Bronchial epithelial cell (primary cell): ENCODE measurements around the gene FAM107B. TPM values are rescaled to one million over a fixed set of nuclear protein-coding genes. Genes with fewer than 3 reads are reported as not detected.

Experiments
- DNase-seq: peaks from one replicate; pipeline ENCODE4 v3.0.0-alpha.2; 2010; ENCODE audit warnings: low read depth
- FAIRE-seq: peaks from 2 replicates; lab custom pipeline; 2011; peaks lifted over from hg19 to GRCh38; lab: Jason Lieb, UNC
- H3K27me3 ChIP-seq: 2 replicates; pipeline ENCODE4 v1.5.1; 2011; ENCODE audit warnings: low read length; ENCODE audit not compliant: control insufficient read depth, insufficient read depth
- H3K36me3 ChIP-seq: 2 replicates; pipeline ENCODE4 v1.5.1; 2011; ENCODE audit warnings: low read length; ENCODE audit not compliant: control insufficient read depth, insufficient read depth
- H3K4me3 ChIP-seq: 2 replicates; pipeline ENCODE4 v1.5.1; 2011; ENCODE audit warnings: mild to moderate bottlenecking, low read depth, low read length, control low read depth
- total RNA-seq: library from RNA; depleted of rRNA; stranded (reverse); fragments of >200 nt; gene quantifications from 2 replicates; pipeline ENCODE4 v1.2.1, GENCODE V29; 2014
- TF ChIP-seq, protein P1 (sequence below): IDR thresholded peaks from 2 replicates; pipeline ENCODE4 v1.5.1; 2011; ENCODE audit warnings: mild to moderate bottlenecking, moderate library complexity, low read length, control low read depth, inconsistent platforms; ENCODE audit not compliant: insufficient read depth, severe bottlenecking

The FAM107B gene
- total RNA-seq, 1 donor from 2014 or later, result 18.7 TPM

- DNase-seq, result no peak
- Histone ChIP-seq H3K27me3 (no peaks in the 10 kb centered on the region), H3K4me3 (no peak overlapping the region), H3K36me3 (no peaks in the 10 kb centered on the region)
- TF ChIP-seq, protein P1, sequence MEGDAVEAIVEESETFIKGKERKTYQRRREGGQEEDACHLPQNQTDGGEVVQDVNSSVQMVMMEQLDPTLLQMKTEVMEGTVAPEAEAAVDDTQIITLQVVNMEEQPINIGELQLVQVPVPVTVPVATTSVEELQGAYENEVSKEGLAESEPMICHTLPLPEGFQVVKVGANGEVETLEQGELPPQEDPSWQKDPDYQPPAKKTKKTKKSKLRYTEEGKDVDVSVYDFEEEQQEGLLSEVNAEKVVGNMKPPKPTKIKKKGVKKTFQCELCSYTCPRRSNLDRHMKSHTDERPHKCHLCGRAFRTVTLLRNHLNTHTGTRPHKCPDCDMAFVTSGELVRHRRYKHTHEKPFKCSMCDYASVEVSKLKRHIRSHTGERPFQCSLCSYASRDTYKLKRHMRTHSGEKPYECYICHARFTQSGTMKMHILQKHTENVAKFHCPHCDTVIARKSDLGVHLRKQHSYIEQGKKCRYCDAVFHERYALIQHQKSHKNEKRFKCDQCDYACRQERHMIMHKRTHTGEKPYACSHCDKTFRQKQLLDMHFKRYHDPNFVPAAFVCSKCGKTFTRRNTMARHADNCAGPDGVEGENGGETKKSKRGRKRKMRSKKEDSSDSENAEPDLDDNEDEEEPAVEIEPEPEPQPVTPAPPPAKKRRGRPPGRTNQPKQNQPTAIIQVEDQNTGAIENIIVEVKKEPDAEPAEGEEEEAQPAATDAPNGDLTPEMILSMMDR, result no peak
- no peak for FAIRE-seq
Observed at GRCh38 chr10:14583967-14584366, 190.7 kb downstream of the FAM107B start.

- no peaks in the 10 kb centered on the region for H3K36me3 ChIP-seq
- DNase-seq (no peak), FAIRE-seq (no peak)
- TF ChIP-seq, protein P1, result no peak
- H3K27me3 ChIP-seq, result no peaks in the 10 kb centered on the region
- no peak overlapping the region for H3K4me3 ChIP-seq
Observed at GRCh38 chr10:14583252-14583651, 191.4 kb downstream of the FAM107B start.

- FAIRE-seq (no peak), DNase-seq (no peak)
- Histone ChIP-seq H3K4me3 (no peak overlapping the region), H3K27me3 (no peaks in the 10 kb centered on the region), H3K36me3 (no peaks in the 10 kb centered on the region)
- TF ChIP-seq, protein P1, result no peak
Observed at GRCh38 chr10:14581553-14582321, 193.0 kb downstream of the FAM107B start.

DNA sequence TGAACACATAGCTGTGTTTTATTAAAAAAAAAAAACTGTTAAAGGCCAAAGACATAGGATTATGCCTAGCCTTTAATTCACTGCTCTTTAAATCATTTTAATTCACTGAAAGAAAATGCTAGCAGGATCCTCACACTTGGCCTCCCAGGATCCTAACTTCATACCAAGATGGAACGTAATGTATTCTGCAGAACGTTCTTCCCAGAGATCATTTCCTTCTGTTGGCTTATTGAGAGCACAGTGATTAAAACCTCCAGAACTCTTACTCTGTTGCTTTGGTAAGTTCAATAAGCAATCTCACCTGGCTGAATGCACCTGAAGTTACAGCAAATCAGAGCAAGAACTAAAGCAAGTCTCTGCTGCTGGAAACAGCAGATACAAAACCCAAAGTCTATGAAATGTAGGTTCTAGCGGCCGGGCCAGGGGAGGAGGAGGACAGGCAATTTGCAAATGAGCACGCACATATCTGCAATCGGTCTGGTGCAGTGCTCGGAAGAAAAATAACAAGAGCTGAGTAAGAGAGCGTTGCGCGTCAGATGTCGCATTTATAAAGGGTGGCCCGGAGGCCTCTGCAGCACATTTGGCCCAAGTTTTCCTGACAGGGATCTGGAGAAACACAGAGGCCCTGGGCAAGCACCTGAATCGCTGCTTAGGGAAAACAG is 193.9 kb downstream of the FAM107B start:
- DNase-seq, result no peak
- TF ChIP-seq, protein P1, result no peak
- H3K27me3 ChIP-seq, result no peaks in the 10 kb centered on the region
- H3K36me3 ChIP-seq, result no peaks in the 10 kb centered on the region
- no peak overlapping the region for H3K4me3 ChIP-seq
- FAIRE-seq, result no peak

DNA sequence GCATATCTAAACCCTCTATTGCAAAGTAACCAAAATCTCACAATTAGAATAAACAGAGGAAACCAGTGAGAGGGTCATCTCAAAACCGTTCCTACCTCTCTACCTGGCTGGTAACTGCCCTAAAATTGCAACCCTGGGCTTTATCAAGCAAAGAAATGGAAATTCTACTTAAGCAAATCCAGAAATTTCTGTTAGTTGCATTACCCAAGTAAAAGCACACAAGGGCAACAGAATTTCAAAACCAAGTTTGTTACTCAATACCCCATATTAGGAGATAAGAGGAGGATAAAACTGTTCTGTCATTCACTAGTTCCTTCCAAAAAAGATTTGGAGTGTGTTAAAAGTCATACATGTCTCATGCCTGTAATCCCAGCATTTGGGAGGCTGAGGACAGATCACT is 195.3 kb downstream of the FAM107B start:
- Histone ChIP-seq H3K27me3 (no peaks in the 10 kb centered on the region), H3K4me3 (no peak overlapping the region), H3K36me3 (no peaks in the 10 kb centered on the region)
- TF ChIP-seq, protein P1, result no peak
- DNase-seq, result no peak
- no peak for FAIRE-seq
